ENCODE measurements around the gene OXTR.

DNA sequence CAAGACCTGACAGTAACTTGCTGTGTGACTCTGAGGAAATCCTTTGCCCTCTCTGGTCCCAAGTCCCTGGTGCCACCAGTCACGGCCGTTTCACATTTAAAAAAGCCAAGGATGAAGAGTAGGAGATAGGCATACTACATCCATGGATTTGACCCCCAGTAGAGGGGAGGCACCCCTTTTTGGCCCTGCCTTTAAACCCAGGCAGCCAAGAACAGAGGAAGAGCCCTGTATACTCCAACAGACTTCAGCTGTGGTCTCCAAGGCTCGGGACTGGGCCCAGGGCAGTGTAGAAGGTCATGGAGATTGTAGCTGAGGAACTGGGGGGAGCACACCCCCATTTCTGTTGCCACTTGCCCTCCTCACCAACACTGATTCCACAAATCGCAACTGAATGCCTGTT, 32.1 kb downstream of the OXTR start:
- TF ChIP-seq YY1 (IDR thresholded peaks at IDR 0.05; ENCODE audit: insufficient read depth, insufficient read length) (no peak), SUZ12 (IDR thresholded peaks at IDR 0.05; ENCODE audit: extremely low read depth, insufficient read depth, insufficient read length) (no peak)
